HFFc6 (cell line): ENCODE measurements around the gene P4HA2. TPM values are rescaled to one million over a fixed set of nuclear protein-coding genes. Genes with fewer than 3 reads are reported as not detected.

Experiments
- DNase-seq: peaks from one replicate; pipeline ENCODE4 v3.0.0-alpha.2; 2018
- H3K27ac Mint-ChIP-seq: 2 replicates; pipeline ENCODE4 v1.8.0; 2020; ENCODE audit warnings: mild to moderate bottlenecking, mixed read lengths
- H3K27me3 Mint-ChIP-seq: 2 replicates; pipeline ENCODE4 v1.8.0; 2021; ENCODE audit warnings: mild to moderate bottlenecking, moderate library complexity, mixed read lengths; ENCODE audit not compliant: insufficient read depth
- H3K36me3 Mint-ChIP-seq: 2 replicates; pipeline ENCODE4 v1.8.0; 2021; ENCODE audit warnings: low read depth, mixed read lengths
- H3K4me1 Mint-ChIP-seq: 2 replicates; pipeline ENCODE4 v1.8.0; 2020; ENCODE audit warnings: low read depth, mixed read lengths
- H3K4me3 Mint-ChIP-seq: 2 replicates; pipeline ENCODE4 v1.8.0; 2020; ENCODE audit warnings: mild to moderate bottlenecking, moderate library complexity, mixed read lengths
- H3K9me3 Mint-ChIP-seq: 2 replicates; pipeline ENCODE4 v1.8.0; 2020; ENCODE audit warnings: mild to moderate bottlenecking, mixed read lengths
- CTCF ChIP-seq: fragments of 200-600 bp; sonication (generic); IDR thresholded peaks from 2 replicates; pipeline ENCODE4 v1.5.0; 2021; ENCODE audit warnings: antibody characterized with exemption, mild to moderate bottlenecking
- total RNA-seq, 6 experiments: library from RNA; stranded (reverse); fragmentation: NEBNext Ultra II Directional; extraction: Animal tissue kit (Norgen Biotek cat#: 25700); gene quantifications; 2 replicates in 1 of 6; 3 replicates in 5 of 6; pipeline ENCODE4 v1.2.3, GENCODE V29; 2021

Gene P4HA2
- total RNA-seq, 6 experiments from 2014 or later: 136 to 198 (median 142) TPM

- no peaks in the 10 kb centered on the region for H3K9me3 Mint-ChIP-seq
- TF ChIP-seq CTCF: 0 out of 2 replicates have a peak, but pooled peaks have one; percentile 20
- H3K27me3 Mint-ChIP-seq: peaks cover 4% of the 10 kb centered on the region
- H3K4me1 Mint-ChIP-seq: peaks cover 38% of the 10 kb centered on the region
- peaks cover 8% of the 10 kb centered on the region; the same call in 1 of the 2 replicates for H3K36me3 Mint-ChIP-seq
- H3K27ac Mint-ChIP-seq: peak overlapping the region; percentile 50
- peak overlapping the region; percentile 55 for H3K4me3 Mint-ChIP-seq
- no peak for DNase-seq
Observed at GRCh38 chr5:132228241-132229035, 785 bp upstream of the P4HA2 start.

- no peak for DNase-seq
- peak; percentile 31; the same call in 1 of the 2 replicates for TF ChIP-seq CTCF
- H3K36me3 Mint-ChIP-seq: peaks cover 12% of the 10 kb centered on the region; the same call in 1 of the 2 replicates
- H3K4me1 Mint-ChIP-seq: peaks cover 50% of the 10 kb centered on the region
- H3K27ac Mint-ChIP-seq: peak overlapping the region; percentile 98
- H3K9me3 Mint-ChIP-seq: no peaks in the 10 kb centered on the region
- peak overlapping the region; percentile 92 for H3K4me3 Mint-ChIP-seq
- no peaks in the 10 kb centered on the region; the same call in none of the 2 replicates for H3K27me3 Mint-ChIP-seq
Observed at GRCh38 chr5:132227235-132227484, 493 bp downstream of the P4HA2 start.

DNA sequence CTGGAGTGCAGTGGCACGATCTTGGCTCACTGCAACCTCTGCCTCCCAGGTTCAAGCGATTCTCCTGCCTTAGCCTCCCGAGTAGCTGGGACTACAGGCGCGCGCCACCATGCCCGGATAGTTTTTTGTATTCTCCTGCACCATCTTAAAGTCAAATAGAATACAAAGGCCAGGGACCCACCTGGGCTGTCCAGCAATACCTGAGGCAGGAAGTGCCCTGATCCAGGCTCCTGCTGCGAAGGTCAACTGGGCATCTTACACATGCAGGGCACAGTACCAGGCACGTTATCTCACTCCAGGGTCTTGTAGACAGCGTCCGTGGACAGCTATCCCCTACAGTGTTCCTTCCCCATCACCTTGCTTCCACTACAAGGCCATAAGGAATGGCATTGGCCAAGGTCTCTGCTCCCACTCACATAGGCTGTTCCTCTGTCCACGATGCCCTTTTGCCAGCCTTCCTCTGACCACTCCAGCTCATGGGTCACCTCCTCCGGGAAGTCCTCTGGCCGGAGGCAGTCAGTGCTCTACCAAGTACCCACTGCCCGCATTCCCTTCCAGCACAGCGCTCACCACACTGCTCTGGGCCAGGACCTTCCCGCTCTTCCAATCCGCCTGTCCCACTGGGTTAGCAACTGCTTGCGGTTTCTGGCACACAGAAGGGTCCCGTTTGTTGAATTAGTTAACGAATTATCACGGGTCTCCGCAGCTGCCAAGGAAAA, 978 bp downstream of the P4HA2 start:
- Mint-ChIP-seq H3K27me3 (no peaks in the 10 kb centered on the region; the same call in none of the 2 replicates), H3K36me3 (peaks cover 12% of the 10 kb centered on the region; the same call in 1 of the 2 replicates), H3K9me3 (no peaks in the 10 kb centered on the region), H3K4me1 (peaks cover 55% of the 10 kb centered on the region), H3K4me3 (peak overlapping the region; percentile 92), H3K27ac (peak overlapping the region; percentile 98)
- TF ChIP-seq CTCF: no peak
- no peak for DNase-seq

- Mint-ChIP-seq H3K27me3 (no peaks in the 10 kb centered on the region; the same call in 1 of the 2 replicates), H3K27ac (peak overlapping the region; percentile 98), H3K9me3 (no peaks in the 10 kb centered on the region), H3K4me1 (peaks cover 68% of the 10 kb centered on the region), H3K36me3 (peaks cover 12% of the 10 kb centered on the region; the same call in 1 of the 2 replicates), H3K4me3 (peak overlapping the region; percentile 92)
- peak; percentile 97 for DNase-seq
- no peak for TF ChIP-seq CTCF
Observed at GRCh38 chr5:132225165-132226032, 2.3 kb downstream of the P4HA2 start.

GRCh38 chr5:132224716-132225115, 2.9 kb downstream of the P4HA2 start:
- DNase-seq: no peak
- H3K4me1 Mint-ChIP-seq: peaks cover 75% of the 10 kb centered on the region
- no peaks in the 10 kb centered on the region; the same call in 1 of the 2 replicates for H3K27me3 Mint-ChIP-seq
- TF ChIP-seq CTCF: no peak
- H3K9me3 Mint-ChIP-seq: no peaks in the 10 kb centered on the region
- peaks cover 12% of the 10 kb centered on the region; the same call in 1 of the 2 replicates for H3K36me3 Mint-ChIP-seq
- peak overlapping the region; percentile 92 for H3K4me3 Mint-ChIP-seq
- peak overlapping the region; percentile 98 for H3K27ac Mint-ChIP-seq
